ENCODE results near the gene METTL21C. TPM values are rescaled to one million over a fixed set of nuclear protein-coding genes. Genes with fewer than 3 reads are reported as not detected.

Gene METTL21C
- total RNA-seq, 6 experiments from 2014 or later = not detected

DNA sequence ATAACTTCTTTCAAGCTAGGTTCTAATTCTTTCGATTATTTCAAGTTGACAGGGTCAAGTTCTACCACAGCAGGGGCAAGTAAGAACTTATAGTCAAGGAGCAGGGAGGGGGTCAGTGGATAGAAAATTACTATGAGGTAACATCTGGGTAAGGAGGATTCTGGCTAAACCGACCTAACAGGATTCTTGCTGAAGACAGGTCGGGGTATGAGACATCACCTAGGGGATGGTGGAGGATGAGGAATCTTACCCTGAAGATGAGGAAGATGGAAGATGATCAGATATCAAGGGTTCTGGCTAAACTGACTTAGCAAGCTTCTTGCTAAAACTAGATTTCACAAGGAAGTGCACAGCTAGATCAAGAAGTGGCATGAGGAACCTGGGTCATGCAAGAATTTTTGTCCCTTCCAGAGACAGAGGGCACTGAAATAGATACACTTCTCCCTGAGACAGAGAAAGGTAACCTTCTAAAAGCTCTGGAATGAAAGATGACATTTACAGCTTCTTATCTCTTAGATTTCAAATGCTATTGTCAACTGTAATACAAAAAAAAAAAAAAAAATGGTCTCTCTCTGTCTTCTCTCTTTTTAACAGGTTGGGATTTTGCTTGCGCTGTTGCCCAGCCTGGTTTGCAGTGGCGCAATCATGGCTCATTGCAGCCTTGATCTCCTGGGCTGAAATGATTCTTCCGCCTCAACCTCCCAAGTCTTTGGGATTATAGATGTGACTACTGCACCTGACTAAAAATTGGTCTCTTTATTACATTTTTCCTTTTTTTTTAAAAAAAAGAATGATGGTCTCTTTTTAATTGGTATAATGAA lies 9.6 kb upstream of the METTL21C start:
- H3K4me1 ChIP-seq = no peaks in the 10 kb centered on the region
- TF ChIP-seq, protein P1, sequence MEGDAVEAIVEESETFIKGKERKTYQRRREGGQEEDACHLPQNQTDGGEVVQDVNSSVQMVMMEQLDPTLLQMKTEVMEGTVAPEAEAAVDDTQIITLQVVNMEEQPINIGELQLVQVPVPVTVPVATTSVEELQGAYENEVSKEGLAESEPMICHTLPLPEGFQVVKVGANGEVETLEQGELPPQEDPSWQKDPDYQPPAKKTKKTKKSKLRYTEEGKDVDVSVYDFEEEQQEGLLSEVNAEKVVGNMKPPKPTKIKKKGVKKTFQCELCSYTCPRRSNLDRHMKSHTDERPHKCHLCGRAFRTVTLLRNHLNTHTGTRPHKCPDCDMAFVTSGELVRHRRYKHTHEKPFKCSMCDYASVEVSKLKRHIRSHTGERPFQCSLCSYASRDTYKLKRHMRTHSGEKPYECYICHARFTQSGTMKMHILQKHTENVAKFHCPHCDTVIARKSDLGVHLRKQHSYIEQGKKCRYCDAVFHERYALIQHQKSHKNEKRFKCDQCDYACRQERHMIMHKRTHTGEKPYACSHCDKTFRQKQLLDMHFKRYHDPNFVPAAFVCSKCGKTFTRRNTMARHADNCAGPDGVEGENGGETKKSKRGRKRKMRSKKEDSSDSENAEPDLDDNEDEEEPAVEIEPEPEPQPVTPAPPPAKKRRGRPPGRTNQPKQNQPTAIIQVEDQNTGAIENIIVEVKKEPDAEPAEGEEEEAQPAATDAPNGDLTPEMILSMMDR (IDR thresholded peaks at IDR 0.05) = no peak
- no peak for TF ChIP-seq POLR2A (IDR thresholded peaks at IDR 0.05)
- DNase-seq (no peak), ATAC-seq (no peak)
- no peak overlapping the region for H3K4me3 ChIP-seq
- H3K27me3 ChIP-seq = no peaks in the 10 kb centered on the region
- intact Hi-C loops (cut with DNase I) = no loop called here
- 67% methylated on average over 6 of the region's 6 CpGs for WGBS (ENCODE audit: insufficient coverage, low coverage, low lambda C conversion rate, missing lambda C conversion rate)
- no peak overlapping the region for H3K27ac ChIP-seq
- H3K9me3 ChIP-seq = no peaks in the 10 kb centered on the region
- no peaks in the 10 kb centered on the region for H3K36me3 ChIP-seq

DNA sequence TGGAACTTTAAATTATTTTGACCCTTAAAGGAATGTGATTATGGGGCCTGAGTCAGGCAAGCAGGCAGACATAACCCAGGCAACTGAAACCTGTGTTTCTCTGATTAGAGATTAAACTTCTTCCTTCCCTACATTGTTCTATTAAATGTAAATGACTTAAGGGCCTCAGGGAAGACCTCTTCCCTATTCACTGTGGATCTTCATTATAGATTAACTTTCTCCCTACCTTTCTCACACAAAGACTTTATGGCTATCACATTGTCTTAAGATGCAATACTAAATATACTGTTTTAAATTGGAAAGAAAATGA lies 8.8 kb upstream of the METTL21C start:
- intact Hi-C loops (cut with DNase I) = no loop called here
- TF ChIP-seq POLR2A (IDR thresholded peaks at IDR 0.05) = no peak
- TF ChIP-seq, protein P1 (IDR thresholded peaks at IDR 0.05) = no peak
- no peaks in the 10 kb centered on the region for H3K4me1 ChIP-seq
- no peaks in the 10 kb centered on the region for H3K9me3 ChIP-seq
- no peak overlapping the region for H3K27ac ChIP-seq
- ATAC-seq = no peak
- no peaks in the 10 kb centered on the region for H3K36me3 ChIP-seq
- H3K27me3 ChIP-seq = no peaks in the 10 kb centered on the region
- no peak overlapping the region for H3K4me3 ChIP-seq
- DNase-seq = no peak

DNA sequence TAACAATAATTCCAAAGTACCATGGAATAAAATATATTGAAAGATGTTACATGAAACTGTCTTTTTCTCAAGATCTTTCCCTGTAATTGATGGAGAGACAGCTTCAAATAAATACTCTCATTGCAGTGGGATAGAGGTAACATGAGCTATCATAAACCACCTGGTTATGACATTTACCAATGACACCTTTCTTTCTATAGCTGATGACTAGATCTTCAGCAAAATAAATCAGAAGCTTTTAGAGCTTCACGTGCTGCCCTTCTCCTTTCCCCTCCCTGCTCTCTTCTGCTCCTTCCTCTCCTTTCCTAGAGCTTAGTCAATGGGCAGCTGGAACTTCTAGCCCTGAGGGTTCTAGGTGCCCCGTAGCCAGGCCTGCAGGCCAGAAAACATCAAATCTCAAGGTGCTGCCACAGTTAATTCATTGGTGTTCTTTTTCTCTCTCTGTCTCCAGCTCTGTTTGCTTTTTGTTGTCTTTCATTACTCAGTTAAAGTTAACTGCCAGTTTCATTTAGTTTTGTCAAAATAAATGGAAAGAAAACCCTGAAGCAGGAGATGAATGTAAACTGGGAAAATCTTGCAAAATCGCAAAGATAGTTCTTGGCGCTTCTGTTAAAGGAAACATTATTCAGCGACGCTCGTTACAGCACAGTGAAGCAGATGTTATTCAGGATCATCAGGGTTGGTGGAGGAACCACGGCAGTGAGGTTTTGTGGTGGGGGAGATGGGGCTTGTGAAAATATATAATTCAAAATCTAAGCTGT lies 8.3 kb upstream of the METTL21C start:
- intact Hi-C loops (cut with DNase I) = no loop called here
- 42% methylated on average over 8 of the region's 8 CpGs for WGBS (ENCODE audit: insufficient coverage, low coverage, low lambda C conversion rate, missing lambda C conversion rate)

DNA sequence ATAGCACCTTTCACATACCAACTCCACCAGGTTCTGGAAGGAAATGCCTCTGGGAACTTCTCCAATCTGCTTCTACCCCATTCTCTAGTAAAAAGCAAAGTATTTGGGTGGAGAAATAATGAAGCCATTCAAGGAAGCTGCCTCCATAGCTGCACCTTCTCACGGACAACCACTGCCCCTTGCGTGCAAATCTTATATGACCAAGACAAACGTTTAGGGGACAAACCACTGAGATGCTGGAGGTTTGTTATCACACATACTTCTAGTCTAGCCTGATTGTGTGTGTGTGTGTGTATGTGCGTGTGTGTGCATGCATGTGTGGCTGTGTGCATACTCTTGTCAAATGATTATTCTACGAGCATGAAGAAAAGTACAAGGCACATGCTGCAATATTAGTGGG lies 6.5 kb upstream of the METTL21C start:
- Histone ChIP-seq H3K4me1 (no peaks in the 10 kb centered on the region), H3K27me3 (no peaks in the 10 kb centered on the region), H3K36me3 (no peaks in the 10 kb centered on the region), H3K9me3 (no peaks in the 10 kb centered on the region), H3K4me3 (no peak overlapping the region), H3K27ac (no peak overlapping the region)
- intact Hi-C loops (cut with DNase I) = no loop called here
- WGBS (ENCODE audit: insufficient coverage, low coverage, low lambda C conversion rate, missing lambda C conversion rate) = 65% methylated on average over 3 of the region's 5 CpGs
- no peak for ATAC-seq
- no peak for TF ChIP-seq POLR2A (IDR thresholded peaks at IDR 0.05)
- TF ChIP-seq, protein P1 (IDR thresholded peaks at IDR 0.05) = no peak
- DNase-seq = no peak

More for the DNA sequence above, 8.3 kb upstream of the METTL21C start:
- H3K27ac ChIP-seq = no peak overlapping the region
- H3K4me3 ChIP-seq = no peak overlapping the region
- H3K4me1 ChIP-seq = no peaks in the 10 kb centered on the region
- H3K9me3 ChIP-seq = no peaks in the 10 kb centered on the region
- H3K27me3 ChIP-seq = no peaks in the 10 kb centered on the region
- H3K36me3 ChIP-seq = no peaks in the 10 kb centered on the region
- no peak for TF ChIP-seq POLR2A (IDR thresholded peaks at IDR 0.05)
- TF ChIP-seq, protein P1 (IDR thresholded peaks at IDR 0.05) = no peak
- DNase-seq = no peak
- ATAC-seq = no peak

Measured in right lobe of liver (tissue), 6 donors.